Stimulated activated CD4-positive, alpha-beta T cell treated with anti-CD3 and anti-CD28 coated beads, TNF-alpha, amount 100 ng/mL, for 4 hours (primary cell): ENCODE data around the gene NMUR2.

Experiments used
- DNase-seq, 3 experiments: peaks; one replicate each; pipeline ENCODE4 v3.0.0-alpha.2; 2020; ENCODE audit warnings: low read depth in 3 of 3

The NMUR2 gene

GRCh38 chr5:152369298-152369697 lies 35.8 kb downstream of the NMUR2 start:
- DNase-seq, result no peak

DNA sequence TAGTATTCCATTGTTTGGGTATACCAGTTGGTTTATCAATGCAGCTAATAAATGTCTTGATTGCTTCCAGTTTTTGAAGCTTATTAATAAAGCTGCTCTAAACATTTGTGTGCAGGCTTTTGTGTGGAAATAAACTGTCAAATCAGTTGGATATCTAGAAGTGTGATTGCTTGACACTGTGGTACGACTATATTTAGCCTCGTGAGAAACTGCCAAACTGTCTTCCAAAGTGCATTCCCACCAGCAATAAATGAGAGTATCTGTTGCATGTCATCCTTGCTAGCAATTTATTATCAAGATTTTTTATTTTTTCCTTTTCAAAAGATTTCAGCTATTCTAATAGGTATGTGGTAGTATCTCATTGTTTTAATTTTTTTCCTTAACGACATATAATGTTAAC lies 37.5 kb downstream of the NMUR2 start:
- no peak for DNase-seq

GRCh38 chr5:152366716-152367115 lies 38.4 kb downstream of the NMUR2 start:
- no peak for DNase-seq

GRCh38 chr5:152364899-152365298 lies 40.2 kb downstream of the NMUR2 start:
- DNase-seq, result no peak

DNA sequence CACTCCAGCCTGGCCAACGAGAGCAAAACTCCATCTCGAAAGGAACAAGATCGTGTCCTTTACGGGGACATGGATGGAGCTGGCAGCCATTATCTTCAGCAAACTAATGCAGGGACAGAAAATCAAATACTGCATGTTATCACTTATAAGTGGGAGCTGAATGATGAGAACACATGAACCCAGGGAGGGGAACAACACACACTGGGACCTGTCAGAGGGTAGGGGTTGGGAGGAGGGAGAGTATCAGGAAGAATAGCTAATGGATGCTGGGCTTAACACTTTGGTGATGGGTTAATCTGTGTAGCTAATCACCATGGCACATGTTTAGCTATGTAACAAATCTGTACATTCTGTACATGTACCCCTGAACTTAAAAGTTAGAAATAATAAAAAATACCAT lies 40.9 kb downstream of the NMUR2 start:
- no peak for DNase-seq

DNA sequence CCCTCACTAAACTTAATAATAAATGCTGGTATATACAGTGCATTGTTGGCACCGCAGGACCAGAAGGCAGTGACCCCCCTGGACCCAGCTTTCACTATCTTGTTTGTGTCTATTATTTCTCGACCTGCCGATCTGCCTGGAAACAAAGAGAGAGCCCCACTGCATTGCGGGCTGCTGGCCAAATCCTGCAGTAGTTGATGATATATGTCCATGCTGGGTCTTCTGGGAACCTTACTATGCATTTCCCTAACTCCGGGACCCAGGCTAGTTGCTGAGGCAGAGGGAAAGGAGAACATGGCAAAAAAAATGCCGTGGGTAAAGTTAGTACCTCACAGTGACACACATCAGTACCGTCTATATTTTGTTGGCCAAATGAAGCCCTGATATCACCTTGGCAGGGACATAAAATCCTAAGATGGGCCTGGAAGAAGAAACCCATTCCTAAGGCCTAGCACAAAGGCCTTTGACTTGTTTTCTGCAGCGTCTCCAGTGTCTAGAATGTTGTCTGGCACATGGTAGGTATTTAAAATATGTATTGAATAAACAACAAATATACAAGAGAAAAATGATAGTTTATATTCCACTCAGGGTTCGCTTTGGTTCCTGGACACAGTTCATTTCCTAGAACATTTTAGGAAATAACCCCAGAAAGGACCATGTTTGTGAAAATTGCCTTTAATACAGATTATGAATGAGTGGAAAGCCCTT lies 46.1 kb downstream of the NMUR2 start:
- no peak for DNase-seq

DNA sequence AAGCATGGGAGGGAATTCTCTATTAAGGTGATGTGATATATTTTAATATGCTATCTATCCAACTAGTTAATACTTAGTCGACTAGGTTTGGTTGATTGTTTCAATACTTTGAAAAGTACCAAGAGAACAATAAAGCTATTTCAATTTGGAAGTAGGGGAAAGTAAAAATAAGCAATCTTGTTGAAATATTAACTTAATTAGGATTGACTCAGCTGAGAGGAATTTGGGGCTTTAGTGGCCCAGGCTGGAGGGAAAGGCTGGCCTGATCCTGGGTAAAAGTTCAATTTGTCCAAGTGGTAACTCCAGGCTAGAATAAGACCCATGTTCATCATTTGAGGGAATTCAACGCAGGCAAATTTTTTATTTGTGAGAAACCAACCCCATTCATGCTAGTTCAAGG lies 48.6 kb downstream of the NMUR2 start:
- DNase-seq, result no peak

GRCh38 chr5:152355061-152355460 lies 50.0 kb downstream of the NMUR2 start:
- DNase-seq, result no peak

DNA sequence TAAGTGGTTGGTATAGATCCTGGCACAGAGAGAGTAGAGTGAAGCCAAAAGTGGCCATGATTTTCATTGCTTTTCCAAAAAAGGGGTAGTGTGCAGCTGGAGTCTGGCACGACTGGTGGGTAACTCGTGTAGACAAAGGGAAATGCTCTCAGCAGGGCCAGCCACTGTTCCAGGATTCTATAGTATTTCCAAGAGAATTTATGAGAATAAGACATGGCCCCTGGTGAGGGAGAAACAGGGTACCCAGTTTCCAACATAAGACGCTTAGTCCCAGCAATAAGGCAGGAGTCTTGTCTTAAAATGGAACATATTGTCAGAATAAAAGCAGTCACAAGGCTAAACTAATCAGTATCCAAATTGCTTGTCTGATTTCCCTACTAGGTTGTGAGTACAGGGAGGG lies 52.1 kb downstream of the NMUR2 start:
- no peak for DNase-seq

DNA sequence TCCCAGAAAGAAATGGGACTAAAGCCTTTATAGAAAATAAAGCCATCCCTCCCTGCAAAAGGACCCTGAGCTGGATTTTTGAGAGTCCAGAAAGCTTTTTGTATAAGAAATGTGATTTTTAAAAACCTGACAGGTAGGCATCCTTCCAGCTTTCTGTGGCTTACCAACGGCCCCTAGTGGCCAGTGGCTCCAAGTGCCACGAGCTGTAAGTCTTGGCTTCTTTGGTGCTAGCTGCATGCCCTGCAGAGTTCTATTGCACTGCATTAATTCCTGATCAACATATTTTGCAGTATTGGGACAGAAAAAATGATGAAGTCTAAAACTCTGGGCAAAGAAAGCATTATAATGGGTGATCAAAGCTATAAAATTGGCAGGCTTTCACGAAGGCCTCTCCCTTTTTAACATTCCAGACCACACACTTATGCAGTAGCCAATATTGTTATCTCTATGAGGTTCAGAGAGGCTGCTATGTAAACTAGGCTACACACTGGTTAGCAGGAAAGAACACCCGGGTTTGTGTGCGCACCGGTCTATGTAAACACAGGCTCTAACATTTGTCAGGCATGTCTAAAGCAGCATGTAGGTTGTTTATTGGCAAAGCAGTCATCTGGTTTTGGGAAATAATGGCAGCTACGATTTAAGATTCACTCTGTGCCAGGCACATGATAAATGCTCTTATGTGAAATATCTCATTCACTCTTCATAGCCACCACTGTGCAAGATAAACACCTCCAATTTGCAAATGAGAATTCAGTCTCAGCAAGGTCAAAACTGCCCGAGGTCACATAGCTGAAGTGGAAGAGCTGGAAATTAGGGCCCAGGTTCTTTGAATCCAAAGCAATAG lies 55.2 kb downstream of the NMUR2 start:
- DNase-seq, result no peak
